Naive thymus-derived CD8-positive, alpha-beta T cell (primary cell): ENCODE measurements around the gene PDE8B. TPM values are rescaled to one million over a fixed set of nuclear protein-coding genes. Genes with fewer than 3 reads are reported as not detected.

Source experiments
- ATAC-seq, 2 donors: fragments of 150-1000 bp; cut with Tn5 transposase in 1 of 2; sonication (Bioruptor Pico), chemical (Tn5 transposase) in 1 of 2; 1 replicate in 1 of 2; 2 replicates in 1 of 2; pipeline ENCODE4 v1.10.0; 2021; ENCODE audit warnings: mild to moderate bottlenecking in 2 of 2, moderate library complexity in 2 of 2
- POLR2A ChIA-PET: fragments of 350-600 bp; sonication (Branson Sonifier 250); formaldehyde crosslinking; loops from one replicate; lab custom pipeline; 2021; ENCODE audit warnings: antibody characterized with exemption; lab: Charles Lee
- DNase-seq, 10 donors: peaks; one replicate each; pipeline versions ENCODE4 v3.0.0 to v3.0.0-alpha.2; 2020 to 2022
- H3K27ac Mint-ChIP-seq, 10 donors: one replicate each; pipeline ENCODE4 v1.8.0; 2020 to 2022; ENCODE audit warnings: mild to moderate bottlenecking in 10 of 10, mixed read lengths in 10 of 10, moderate library complexity in 4 of 10, inconsistent platforms in 1 of 10
- H3K27me3 Mint-ChIP-seq, 5 donors: one replicate each; pipeline ENCODE4 v1.8.0; 2021 to 2022; ENCODE audit warnings: mixed read lengths in 5 of 5
- H3K36me3 Mint-ChIP-seq, 3 donors: one replicate each; pipeline ENCODE4 v1.8.0; 2020 to 2022; ENCODE audit warnings: mixed read lengths in 3 of 3, mild to moderate bottlenecking in 2 of 3, inconsistent platforms in 1 of 3
- H3K4me1 Mint-ChIP-seq, 4 donors: one replicate each; pipeline ENCODE4 v1.8.0; 2021 to 2022; ENCODE audit warnings: mixed read lengths in 4 of 4
- H3K4me3 Mint-ChIP-seq, 10 donors: one replicate each; pipeline ENCODE4 v1.8.0; 2020 to 2022; ENCODE audit warnings: mild to moderate bottlenecking in 10 of 10, mixed read lengths in 10 of 10, moderate library complexity in 6 of 10, inconsistent platforms in 1 of 10
- H3K9me3 Mint-ChIP-seq, 9 donors: one replicate each; pipeline ENCODE4 v1.8.0; 2020 to 2022; ENCODE audit warnings: mixed read lengths in 9 of 9, mild to moderate bottlenecking in 3 of 9, inconsistent platforms in 1 of 9, moderate library complexity in 1 of 9
- polyA plus RNA-seq, 3 donors: library from polyadenylated mRNA; unstranded; fragments of 300-500 nt; fragmentation: Illumina TruSeq; gene quantifications; one replicate each; pipeline ENCODE4 v1.2.3, GENCODE V29; 2021
- total RNA-seq, 8 experiments: library from RNA in 2 of 8; stranded (reverse) in 2 of 8; gene quantifications; one replicate each; pipeline ENCODE4 v1.2.3 and lab custom pipeline; 2021 to 2026

Gene PDE8B
- total and polyA plus RNA-seq, 5 experiments from 2014 or later = 0.03 to 0.52 (median 0.12) TPM; not detected in 1

- no peak for DNase-seq
- Mint-ChIP-seq H3K27ac (no peak overlapping the region), H3K9me3 (no peaks in the 10 kb centered on the region), H3K4me1 (no peaks in the 10 kb centered on the region), H3K36me3 (no peaks in the 10 kb centered on the region), H3K4me3 (no peak overlapping the region), H3K27me3 (peaks cover 0 to 1% (median 0%) of the 10 kb centered on the region in 5 donors)
- POLR2A ChIA-PET = interaction anchor here (0.5 kb wide), 1 partner anchor 14 kb away, joined by 3 read pairs; no protein-coding TSS in a partner anchor
- ATAC-seq = no peak
Observed at GRCh38 chr5:77353251-77353650, 142.8 kb downstream of the PDE8B start.

GRCh38 chr5:77354454-77354853 is 144.0 kb downstream of the PDE8B start:
- no peak overlapping the region for H3K27ac Mint-ChIP-seq
- H3K4me1 Mint-ChIP-seq = no peaks in the 10 kb centered on the region
- no peaks in the 10 kb centered on the region for H3K36me3 Mint-ChIP-seq
- POLR2A ChIA-PET = no interaction called here
- peaks cover 0 to 1% (median 0%) of the 10 kb centered on the region in 5 donors for H3K27me3 Mint-ChIP-seq
- ATAC-seq = no peak
- no peaks in the 10 kb centered on the region for H3K9me3 Mint-ChIP-seq
- DNase-seq = no peak
- H3K4me3 Mint-ChIP-seq = no peak overlapping the region

- DNase-seq (no peak), ATAC-seq (no peak)
- no peaks in the 10 kb centered on the region for H3K4me1 Mint-ChIP-seq
- peaks cover 0 to 1% (median 0%) of the 10 kb centered on the region in 5 donors for H3K27me3 Mint-ChIP-seq
- peak overlapping the region in 1 of 10 donors; percentile 72 for H3K27ac Mint-ChIP-seq
- H3K4me3 Mint-ChIP-seq = no peak overlapping the region
- no peaks in the 10 kb centered on the region for H3K9me3 Mint-ChIP-seq
- no peaks in the 10 kb centered on the region for H3K36me3 Mint-ChIP-seq
- POLR2A ChIA-PET = no interaction called here
Observed at GRCh38 chr5:77355080-77355479, 144.6 kb downstream of the PDE8B start.

- no peak for ATAC-seq
- POLR2A ChIA-PET = no interaction called here
Observed at GRCh38 chr5:77355751-77356150, 145.3 kb downstream of the PDE8B start.

GRCh38 chr5:77356740-77357139 is 146.3 kb downstream of the PDE8B start:
- H3K4me1 Mint-ChIP-seq = no peaks in the 10 kb centered on the region
- no peak overlapping the region for H3K27ac Mint-ChIP-seq
- ATAC-seq = no peak
- no peak overlapping the region for H3K4me3 Mint-ChIP-seq
- H3K27me3 Mint-ChIP-seq = peaks cover 0 to 1% (median 0%) of the 10 kb centered on the region in 5 donors
- no peaks in the 10 kb centered on the region for H3K9me3 Mint-ChIP-seq
- POLR2A ChIA-PET = interaction anchor here (0.6 kb wide), 1 partner anchor 559 kb away, joined by 5 read pairs; no protein-coding TSS in a partner anchor
- H3K36me3 Mint-ChIP-seq = no peaks in the 10 kb centered on the region
- no peak for DNase-seq

More at GRCh38 chr5:77355751-77356150, 145.3 kb downstream of the PDE8B start:
- H3K27ac Mint-ChIP-seq = no peak overlapping the region
- no peaks in the 10 kb centered on the region for H3K9me3 Mint-ChIP-seq
- no peaks in the 10 kb centered on the region for H3K36me3 Mint-ChIP-seq
- H3K4me1 Mint-ChIP-seq = no peaks in the 10 kb centered on the region
- no peak overlapping the region for H3K4me3 Mint-ChIP-seq
- peaks cover 0 to 1% (median 0%) of the 10 kb centered on the region in 5 donors for H3K27me3 Mint-ChIP-seq
- no peak for DNase-seq

- DNase-seq (no peak), ATAC-seq (no peak)
- Mint-ChIP-seq H3K9me3 (no peaks in the 10 kb centered on the region), H3K27ac (no peak overlapping the region), H3K4me1 (no peaks in the 10 kb centered on the region), H3K36me3 (no peaks in the 10 kb centered on the region), H3K27me3 (peaks cover 0 to 7% (median 0%) of the 10 kb centered on the region in 5 donors), H3K4me3 (no peak overlapping the region)
- POLR2A ChIA-PET = no interaction called here
Observed at GRCh38 chr5:77358255-77359205, 148.1 kb downstream of the PDE8B start.

GRCh38 chr5:77359231-77359630 is 148.8 kb downstream of the PDE8B start:
- H3K4me3 Mint-ChIP-seq = no peak overlapping the region
- no peaks in the 10 kb centered on the region for H3K9me3 Mint-ChIP-seq
- no peak overlapping the region for H3K27ac Mint-ChIP-seq
- DNase-seq (no peak), ATAC-seq (no peak)
- H3K27me3 Mint-ChIP-seq = peaks cover 0 to 7% (median 0%) of the 10 kb centered on the region in 5 donors
- no peaks in the 10 kb centered on the region for H3K4me1 Mint-ChIP-seq
- no peaks in the 10 kb centered on the region for H3K36me3 Mint-ChIP-seq
- POLR2A ChIA-PET = no interaction called here

GRCh38 chr5:77360381-77360780 is 149.9 kb downstream of the PDE8B start:
- POLR2A ChIA-PET = no interaction called here
- Mint-ChIP-seq H3K4me3 (no peak overlapping the region), H3K4me1 (no peaks in the 10 kb centered on the region), H3K27ac (no peak overlapping the region), H3K9me3 (no peaks in the 10 kb centered on the region), H3K27me3 (peaks cover 0 to 7% (median 0%) of the 10 kb centered on the region in 5 donors), H3K36me3 (no peaks in the 10 kb centered on the region)
- DNase-seq = no peak
- no peak for ATAC-seq

GRCh38 chr5:77360973-77361372 is 150.5 kb downstream of the PDE8B start:
- Mint-ChIP-seq H3K27ac (no peak overlapping the region), H3K4me1 (no peaks in the 10 kb centered on the region), H3K9me3 (no peaks in the 10 kb centered on the region), H3K4me3 (no peak overlapping the region), H3K27me3 (peaks cover 0 to 7% (median 0%) of the 10 kb centered on the region in 5 donors), H3K36me3 (no peaks in the 10 kb centered on the region)
- ATAC-seq (no peak), DNase-seq (no peak)
- POLR2A ChIA-PET = no interaction called here

- POLR2A ChIA-PET = interaction anchor here (0.7 kb wide), 1 partner anchor 14 kb away, joined by 3 read pairs; no protein-coding TSS in a partner anchor
- no peaks in the 10 kb centered on the region for H3K9me3 Mint-ChIP-seq
- H3K27me3 Mint-ChIP-seq = peaks cover 0 to 7% (median 0%) of the 10 kb centered on the region in 5 donors
- H3K36me3 Mint-ChIP-seq = no peaks in the 10 kb centered on the region
- ATAC-seq = no peak
- no peaks in the 10 kb centered on the region for H3K4me1 Mint-ChIP-seq
- DNase-seq = no peak
- H3K4me3 Mint-ChIP-seq = no peak overlapping the region
- H3K27ac Mint-ChIP-seq = no peak overlapping the region
Observed at GRCh38 chr5:77366717-77367500, 156.4 kb downstream of the PDE8B start.

GRCh38 chr5:77367741-77368140 is 157.3 kb downstream of the PDE8B start:
- H3K27ac Mint-ChIP-seq = no peak overlapping the region

GRCh38 chr5:77368367-77368766 is 157.9 kb downstream of the PDE8B start:
- Mint-ChIP-seq H3K9me3 (no peaks in the 10 kb centered on the region), H3K36me3 (no peaks in the 10 kb centered on the region), H3K27me3 (no peaks in the 10 kb centered on the region), H3K4me3 (no peak overlapping the region), H3K27ac (no peak overlapping the region), H3K4me1 (no peaks in the 10 kb centered on the region)
- no peak for DNase-seq
- no peak for ATAC-seq
- POLR2A ChIA-PET = no interaction called here

More at GRCh38 chr5:77367741-77368140, 157.3 kb downstream of the PDE8B start:
- POLR2A ChIA-PET = no interaction called here
- no peak overlapping the region for H3K4me3 Mint-ChIP-seq
- ATAC-seq = no peak
- no peaks in the 10 kb centered on the region for H3K9me3 Mint-ChIP-seq
- H3K36me3 Mint-ChIP-seq = no peaks in the 10 kb centered on the region
- no peak for DNase-seq
- peaks cover 0 to 3% (median 0%) of the 10 kb centered on the region in 5 donors for H3K27me3 Mint-ChIP-seq
- H3K4me1 Mint-ChIP-seq = no peaks in the 10 kb centered on the region

GRCh38 chr5:77369566-77369965 is 159.1 kb downstream of the PDE8B start:
- ATAC-seq = no peak
- H3K4me3 Mint-ChIP-seq = no peak overlapping the region
- no peak overlapping the region for H3K27ac Mint-ChIP-seq
- no peaks in the 10 kb centered on the region for H3K27me3 Mint-ChIP-seq
- H3K9me3 Mint-ChIP-seq = no peaks in the 10 kb centered on the region
- DNase-seq = no peak
- POLR2A ChIA-PET = no interaction called here
- no peaks in the 10 kb centered on the region for H3K4me1 Mint-ChIP-seq
- H3K36me3 Mint-ChIP-seq = no peaks in the 10 kb centered on the region
